M059J (cell line): ENCODE data around the gene USP3. TPM values are rescaled to one million over a fixed set of nuclear protein-coding genes. Genes with fewer than 3 reads are reported as not detected.

Experiments
- DNase-seq: peaks from one replicate; pipeline ENCODE4 v3.0.0-alpha.2; 2012; ENCODE audit warnings: low read depth
- total RNA-seq: library from RNA; depleted of rRNA; stranded (reverse); fragments of >200 nt; shearing (Covaris generic); gene quantifications from 2 replicates; pipeline ENCODE4 v1.2.3, GENCODE V29; 2014

USP3 gene
- total RNA-seq, 1 experiment from 2014 or later: 25.7 TPM

DNA sequence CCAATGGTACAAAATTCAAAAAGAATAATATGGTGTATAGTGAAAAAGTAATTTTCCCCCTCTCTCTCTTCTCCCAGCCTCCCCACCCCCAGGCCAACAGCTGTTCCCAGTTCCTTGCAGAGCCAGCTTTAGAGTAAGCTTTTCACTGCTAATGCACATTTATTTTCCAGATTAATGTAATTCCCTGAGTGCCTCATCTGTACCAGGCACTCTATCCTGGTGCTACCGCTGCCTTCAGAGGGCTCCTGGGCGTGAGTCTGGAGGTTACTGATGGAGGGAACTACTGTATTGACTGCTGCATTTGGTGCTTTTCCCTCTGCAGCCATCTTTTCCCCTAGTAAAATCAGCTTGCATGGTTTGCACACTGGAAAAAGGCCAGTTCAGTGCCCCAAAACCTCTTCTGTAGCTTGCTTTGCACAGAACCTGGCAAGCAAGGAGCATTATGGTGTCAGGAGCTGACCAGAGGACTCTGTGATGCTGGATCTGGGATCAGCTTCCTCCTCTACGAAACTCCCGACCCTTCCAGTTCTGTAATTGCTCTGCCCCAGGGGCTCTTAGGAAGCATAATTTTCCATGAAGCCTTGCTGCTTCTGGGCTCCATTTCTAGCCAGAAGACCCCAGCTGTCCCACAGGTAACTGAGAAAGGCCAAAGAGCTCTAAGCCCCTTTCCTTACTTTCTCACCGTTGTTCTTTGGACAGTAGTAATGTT is 8.5 kb upstream of the USP3 start:
- no peak for DNase-seq

DNA sequence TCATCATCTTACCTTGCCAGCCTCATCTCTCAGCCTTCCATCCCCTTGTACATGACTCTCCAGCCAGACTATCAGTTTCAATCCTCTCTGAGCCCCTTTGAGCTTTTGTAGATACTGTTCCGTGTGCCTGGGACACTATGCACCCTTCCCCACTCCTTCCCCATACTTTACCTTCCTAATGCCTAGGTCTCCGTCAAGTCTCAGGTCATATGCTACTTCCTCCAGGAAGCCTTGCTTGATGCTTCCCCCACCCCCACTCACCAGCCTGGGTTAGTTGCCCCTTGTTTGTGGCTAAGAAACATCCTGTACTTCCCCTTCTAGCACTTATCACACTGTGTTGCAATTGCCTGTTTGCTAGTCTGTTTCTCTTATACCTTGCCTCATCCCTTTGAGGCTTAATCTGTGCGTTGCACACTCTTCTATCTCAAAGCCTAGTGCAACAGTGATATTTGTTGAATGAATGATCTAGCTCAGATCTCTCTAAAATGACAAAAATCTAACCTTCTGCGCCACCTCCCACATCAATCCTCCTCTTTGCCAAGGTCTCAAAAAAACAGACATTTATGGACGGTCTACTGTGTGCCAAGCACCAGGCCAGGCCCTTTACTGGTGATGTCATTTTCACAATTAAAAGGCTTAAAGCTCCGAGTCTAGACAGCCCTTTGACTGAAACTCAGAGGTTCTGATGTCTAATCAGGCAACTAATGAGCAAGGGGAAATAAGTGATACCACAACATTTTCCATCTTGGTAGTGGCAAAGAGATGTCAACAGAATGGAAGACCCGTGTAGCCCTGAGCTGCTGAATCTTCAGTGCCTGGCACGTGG is 6.5 kb upstream of the USP3 start:
- DNase-seq: no peak

DNA sequence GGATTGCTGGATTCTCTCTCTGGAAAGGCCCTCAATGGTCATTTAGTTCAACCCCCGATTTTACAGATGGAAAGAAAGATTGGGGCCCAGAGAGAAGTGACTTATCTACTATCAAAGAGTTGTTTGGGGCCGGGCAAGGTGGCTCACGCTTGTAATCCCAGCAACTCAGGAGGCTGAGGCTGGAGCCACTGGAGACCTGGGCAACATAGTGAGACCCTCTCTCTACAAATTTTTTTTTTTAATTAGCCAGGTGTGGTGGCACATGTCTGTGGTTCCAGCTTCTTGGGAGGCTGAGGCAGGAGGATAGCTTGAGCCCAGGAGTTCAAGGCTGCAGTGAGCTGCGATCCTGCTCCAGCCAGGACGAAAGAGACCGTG is 5.2 kb upstream of the USP3 start:
- DNase-seq: no peak

DNA sequence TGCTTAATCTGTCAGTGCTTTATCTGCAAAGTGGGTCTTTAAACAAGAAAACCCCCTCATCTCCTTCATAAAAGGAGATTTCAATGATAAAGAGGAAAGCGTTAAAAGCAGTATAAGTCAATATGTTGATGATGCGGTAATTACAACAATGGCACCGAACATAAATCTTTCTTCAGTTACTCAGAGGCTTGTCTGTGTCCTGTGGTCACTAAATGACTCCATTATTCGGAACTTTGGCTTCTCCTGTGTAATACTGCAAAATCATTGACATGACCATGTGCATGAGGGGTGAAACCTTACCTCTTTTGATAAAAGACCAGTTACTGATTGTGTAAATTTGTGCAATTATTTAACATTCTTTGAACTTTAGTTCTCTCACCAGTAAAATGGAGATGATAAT is 4.8 kb upstream of the USP3 start:
- DNase-seq: peak; percentile 53

DNA sequence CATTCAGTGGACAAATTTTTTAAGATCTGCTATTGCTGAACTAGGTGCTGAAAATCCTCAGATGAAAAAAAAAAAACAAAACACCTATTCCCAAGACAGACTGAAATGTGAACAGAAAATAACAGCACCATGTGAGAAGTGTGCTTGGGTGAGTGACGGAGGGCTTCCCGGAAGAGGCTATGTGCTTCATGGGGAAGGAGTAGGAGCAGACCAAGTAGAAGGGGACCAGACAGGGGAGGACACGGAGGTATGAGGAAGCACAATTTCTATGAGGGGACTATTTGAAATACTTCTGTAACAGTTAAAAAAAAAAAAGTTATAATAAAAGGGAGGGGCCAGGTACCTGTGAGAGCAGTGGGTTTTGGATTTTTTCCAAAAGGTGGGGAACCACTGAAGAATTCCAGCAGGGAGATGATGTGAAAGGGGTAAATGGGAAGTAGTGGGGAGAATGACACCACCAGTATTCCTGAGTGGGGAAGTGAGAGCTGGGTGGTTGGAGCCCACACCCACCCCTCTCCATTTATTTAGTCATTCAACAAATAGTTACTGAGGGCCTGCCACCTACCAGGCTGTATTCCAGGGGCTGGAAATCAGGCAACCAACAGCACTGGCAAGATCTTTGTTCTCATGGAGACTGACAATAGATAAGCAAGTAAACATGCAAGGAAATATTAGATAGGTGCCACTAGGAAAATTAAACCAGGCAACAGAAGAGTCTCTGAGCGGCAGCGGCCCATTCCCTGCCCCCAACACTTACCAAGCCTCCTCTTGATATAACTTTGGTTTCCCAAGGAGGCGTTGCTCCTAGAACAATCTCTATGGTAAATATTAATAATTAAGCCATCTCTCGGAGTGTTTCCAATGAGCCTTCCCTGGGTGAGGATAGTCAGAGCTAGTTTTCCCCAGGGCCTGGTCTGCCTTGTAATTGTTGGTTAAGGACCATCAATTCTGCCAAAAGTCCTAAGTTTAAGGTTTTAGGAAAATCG is 3.8 kb upstream of the USP3 start:
- no peak for DNase-seq

DNA sequence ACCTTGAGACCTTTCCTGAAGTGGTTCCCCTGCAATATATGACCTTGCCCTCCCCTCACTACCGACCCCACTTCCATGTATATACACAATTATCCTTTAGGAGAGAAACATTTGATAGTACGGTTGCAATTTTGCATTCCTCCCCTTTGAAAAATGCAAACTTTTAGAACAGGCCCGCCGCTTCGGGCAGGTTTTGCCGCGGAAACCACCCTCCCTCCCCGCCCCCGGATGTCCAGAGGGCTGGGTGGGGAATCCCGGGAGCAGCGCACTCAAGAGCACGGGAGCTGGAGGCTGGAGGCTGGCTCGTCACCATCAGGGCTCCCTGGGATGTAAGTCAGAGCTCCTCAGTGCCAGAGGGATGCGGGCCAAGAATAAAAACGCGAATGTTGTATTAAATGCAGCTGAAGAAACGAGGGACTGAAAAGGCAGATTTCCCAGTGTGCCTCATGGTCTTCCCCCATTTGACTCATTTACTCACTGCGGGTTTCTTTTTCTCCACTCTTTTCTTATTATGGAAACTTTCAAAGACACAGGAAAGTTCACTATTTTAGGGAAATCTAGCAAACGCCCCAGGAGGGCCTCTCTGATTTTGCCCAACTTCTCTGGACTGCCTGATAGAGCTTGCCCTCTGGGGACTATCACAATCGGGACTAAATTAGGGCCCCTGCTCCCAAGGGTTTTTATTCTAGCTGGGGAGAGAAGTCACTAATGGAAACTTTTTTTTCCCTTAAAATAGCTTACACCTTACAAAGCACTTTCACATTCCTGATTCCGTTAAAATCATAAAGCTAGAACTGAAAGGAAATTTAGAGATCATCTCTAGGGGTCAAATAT is 2.9 kb upstream of the USP3 start:
- DNase-seq: peak; percentile 83

DNA sequence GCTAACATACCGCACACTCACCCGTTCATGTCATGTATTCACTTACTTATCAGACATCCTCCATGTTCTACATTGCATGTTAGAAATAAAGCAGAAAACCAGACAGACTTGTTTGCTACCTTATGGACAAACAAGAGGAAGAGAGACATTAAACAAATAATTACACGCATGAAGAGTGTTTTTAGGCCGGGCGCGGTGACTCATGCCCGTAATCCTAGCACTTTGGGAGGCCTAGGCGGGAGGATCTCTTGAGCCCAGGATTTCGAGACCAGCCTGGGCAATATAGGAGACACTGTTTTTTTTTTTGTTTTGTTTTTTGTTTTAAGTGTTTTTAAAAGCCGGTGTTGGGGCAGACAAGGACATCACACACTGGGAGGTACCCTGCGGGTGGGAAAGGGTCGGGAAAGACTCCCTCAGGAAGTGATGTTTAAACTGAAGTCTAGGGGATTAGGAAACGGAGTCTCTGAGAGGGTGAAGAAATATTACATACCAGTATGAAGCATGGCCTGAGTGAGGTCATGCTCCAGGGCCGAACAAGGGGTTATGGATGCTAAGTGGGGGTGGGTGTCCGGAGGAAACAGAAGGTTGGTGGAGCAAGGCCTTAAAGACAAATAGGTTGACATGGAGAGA is 2.1 kb upstream of the USP3 start:
- no peak for DNase-seq

DNA sequence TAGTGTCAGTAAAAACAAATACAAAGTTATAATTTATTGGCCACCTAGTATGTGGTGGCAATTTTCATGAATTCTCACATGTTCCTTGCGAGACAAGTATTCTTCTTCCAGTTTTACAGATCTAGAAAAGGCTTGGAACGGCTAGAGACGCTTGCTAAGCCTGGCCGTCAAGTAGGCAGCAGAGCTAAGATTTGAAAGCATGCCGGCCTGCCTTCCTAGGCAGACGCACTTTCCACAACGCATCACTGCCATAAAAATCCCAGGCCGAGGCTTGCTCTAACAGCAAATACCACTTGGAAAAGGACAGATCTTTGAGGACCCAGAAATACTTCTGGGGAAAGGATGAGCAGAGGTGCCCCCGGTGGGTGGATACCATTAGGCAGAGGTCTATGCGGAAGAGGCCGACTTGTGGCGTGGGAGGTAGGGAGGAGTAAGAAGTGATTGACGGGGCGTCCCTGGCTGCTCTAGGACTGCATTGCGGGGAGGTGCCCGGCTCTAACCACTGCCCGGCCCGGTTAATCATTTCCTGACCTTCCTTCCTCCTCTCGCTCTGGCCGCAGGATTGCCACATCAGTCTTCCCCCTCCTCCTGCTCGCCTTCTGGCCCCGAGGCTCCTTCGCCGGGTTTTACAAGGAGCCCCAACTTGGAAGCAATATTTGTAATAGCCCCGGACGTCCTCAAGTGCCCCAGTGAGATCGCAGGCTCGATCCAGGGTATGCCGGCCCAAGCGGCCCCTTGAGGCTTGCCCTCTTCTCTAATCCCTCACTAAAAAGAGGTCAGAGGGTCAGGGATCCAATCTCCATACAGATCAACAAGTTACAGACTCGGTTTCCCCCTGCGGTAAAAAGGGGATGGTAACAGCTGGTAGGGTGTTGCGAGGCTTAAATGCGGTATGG is 1.3 kb upstream of the USP3 start:
- DNase-seq: peak; percentile 45

DNA sequence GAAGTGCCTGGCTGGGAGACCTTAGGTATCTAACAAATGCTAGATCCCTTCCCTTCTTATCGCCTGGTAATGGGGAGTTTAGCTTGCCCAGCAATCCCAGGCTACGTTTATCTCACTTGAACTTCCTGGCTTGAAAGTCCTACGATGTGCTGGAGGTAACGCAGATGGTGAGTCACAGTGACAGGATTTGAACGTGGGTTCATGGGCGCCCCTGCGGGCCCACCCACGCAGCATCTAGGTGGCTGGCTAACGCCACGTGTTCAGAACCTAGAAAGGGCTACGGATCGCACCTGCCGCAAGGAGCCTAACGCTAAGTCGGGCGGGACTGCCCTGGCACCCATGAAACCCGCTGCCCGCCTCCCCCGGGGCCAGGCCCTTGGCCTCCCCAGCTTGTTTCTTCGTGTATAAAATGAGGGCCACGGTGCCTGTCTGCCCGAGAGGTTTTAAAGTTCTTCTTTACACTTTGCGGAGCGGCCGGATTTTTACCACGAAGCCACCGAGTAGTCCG is 600 bp upstream of the USP3 start:
- DNase-seq: peak; percentile 75

DNA sequence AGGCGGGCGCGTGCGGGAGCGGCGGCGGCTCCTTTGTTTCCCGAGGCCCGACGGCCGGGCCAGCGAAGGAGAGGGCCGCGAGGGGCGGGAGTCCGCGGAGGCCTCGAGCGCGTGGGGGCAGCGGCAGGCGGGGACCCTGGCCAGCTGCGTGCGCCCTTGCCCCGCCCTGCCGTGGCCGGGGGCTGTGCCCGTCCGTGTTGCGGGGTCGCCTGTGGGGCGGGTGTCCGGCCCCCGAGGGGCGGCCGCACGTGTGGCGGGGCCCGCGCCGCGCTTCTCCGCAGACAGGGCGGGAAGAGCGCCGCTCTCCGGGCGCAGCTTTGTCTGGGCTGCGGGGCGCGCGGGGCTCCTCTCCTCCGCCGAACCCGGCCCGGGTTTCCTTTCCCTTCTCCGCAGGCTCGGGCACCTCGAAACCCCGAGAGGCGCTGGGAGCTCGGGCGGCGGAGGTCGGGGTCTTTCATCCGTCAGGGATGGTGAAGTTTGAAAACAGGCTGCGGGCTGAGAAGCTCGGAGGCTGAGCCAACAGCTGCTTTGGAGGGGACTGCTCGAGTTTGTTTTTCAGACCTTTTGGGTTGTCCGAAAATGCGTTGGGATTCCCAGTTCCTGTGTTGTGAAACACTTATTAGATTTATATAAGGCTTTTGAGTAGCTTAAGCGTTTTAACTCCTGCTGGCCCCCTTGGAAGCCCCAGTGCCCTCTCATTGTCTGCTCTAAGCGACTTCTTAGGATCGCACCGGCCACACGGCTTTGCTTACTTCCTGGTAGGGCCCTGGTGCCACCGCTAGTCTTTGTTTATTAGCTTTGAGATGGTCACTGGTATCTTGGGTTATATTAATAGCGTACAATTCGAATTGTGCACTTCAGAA is 817 bp downstream of the USP3 start:
- peak; percentile 75 for DNase-seq

DNA sequence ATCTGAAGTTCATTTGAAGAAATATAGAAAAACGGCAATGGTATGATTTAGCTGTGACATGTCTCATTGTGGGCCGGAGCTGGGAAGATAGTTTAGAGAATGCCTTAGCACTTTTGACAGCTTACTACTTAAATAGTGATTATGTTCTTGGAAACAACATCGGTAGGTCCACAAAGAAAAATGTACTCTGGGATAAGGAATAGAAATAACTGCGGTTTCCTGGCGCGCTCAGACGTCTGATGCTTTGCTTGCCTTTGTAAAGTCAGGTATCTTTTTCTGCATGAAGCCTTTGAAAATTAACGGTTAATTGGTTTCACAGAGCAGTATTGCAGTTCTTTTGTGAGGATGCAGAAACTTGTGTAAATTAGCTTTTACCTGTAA is 1.4 kb downstream of the USP3 start:
- DNase-seq: no peak

DNA sequence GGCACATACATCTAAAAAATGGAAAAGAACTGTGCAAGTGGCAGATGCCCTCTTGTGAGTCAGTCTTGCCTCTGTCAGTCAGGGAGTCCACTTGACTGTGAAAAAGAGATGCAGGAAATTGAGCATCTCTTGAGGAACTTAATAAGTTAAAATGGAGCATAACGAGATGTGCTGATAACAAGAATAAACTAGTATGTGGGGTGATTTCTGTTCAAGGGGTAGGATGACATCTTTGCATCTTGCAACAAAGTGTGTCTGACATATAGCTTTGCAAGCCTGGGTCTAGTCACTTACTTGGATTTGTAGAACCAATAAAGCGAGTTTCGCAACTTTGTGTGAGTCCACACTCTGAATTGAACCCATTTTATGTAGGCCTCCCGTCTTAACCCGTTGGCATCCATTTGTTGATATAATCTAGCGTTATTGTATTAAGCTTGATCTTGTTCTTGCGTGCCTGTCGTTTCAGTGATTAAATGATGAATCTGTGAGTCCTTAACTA is 2.2 kb downstream of the USP3 start:
- peak; percentile 32 for DNase-seq

DNA sequence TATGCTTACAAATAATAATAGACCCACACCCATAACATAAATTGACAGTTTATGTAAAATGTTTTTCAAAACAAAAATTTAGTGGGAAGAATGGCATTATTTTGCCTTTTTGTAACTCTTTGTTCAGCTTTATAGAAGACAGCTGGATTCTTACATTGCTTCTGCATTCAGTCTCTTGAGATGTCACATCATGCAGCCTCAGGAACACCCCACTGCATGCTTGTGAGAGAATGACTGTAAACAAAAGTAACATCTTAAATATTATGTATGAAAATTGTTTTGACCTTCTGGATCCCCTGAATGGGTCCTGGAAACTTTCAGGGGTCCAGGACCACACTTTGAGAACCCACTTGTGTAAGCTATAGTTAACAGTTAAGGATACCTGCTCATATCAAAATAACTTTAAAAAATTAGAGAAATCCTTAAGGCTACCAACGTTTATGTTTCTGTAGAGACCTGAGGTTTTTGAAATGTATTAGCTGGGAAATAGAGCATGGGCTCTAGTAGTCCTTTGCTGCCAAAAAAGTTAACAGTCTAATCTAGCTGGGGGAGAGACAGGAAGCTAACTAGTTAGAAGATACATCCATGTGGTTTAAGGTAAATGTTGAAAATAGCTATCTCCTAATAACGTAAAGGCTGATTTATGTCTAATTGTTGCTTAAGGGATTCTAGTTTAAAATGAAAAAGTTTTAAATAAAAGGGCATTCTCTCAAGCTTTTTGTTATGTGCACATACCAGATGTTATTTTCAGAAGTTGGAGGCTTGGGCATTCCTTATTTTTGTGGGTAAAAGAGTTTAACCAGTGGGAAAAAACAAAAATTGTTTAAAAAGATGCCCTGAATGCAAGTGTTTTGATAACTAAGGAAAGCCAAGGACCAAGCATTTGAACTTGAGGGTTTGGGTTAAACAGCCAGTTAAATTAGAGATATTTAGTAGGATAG is 3.8 kb downstream of the USP3 start:
- no peak for DNase-seq

DNA sequence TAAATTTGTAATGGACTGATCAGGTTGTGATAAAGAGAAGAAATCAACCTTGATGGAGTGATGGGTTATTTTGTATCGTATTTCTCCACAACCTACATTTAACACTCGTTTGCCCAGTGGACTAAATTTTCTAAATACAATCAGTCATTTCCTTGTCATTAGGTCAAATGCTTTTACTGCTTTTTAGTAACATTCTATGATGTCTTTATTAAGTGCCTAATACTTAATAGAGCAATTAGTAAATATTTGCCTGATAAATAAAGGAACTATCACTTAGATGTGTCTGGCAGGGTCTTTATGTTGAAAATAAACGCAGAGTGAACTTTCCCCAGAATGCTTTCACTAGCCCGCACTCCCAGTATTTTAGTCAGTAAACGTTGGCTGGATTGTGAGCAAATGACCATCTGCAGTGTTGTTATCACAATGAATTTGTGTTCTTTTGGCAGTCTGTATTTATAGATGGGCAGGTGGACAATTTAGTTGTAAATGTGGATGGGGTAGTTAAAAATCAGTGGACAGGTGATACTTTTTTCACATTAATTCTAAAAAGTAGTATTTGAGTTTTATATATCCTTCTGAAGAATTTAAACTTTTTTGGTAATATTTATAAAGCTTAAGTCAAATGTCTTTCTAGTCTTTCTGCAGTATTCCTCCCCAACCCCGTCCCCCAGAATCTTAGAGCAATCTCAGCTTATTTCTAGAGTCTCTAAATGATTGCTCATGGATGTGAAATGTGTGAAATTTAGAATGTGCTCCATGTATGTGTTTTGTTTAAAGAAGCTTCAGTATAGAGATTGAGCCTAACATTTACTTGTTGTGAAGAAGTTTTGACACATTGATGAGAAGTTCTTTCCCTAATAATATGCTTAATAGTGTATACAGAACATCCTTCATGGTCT is 4.9 kb downstream of the USP3 start:
- no peak for DNase-seq

DNA sequence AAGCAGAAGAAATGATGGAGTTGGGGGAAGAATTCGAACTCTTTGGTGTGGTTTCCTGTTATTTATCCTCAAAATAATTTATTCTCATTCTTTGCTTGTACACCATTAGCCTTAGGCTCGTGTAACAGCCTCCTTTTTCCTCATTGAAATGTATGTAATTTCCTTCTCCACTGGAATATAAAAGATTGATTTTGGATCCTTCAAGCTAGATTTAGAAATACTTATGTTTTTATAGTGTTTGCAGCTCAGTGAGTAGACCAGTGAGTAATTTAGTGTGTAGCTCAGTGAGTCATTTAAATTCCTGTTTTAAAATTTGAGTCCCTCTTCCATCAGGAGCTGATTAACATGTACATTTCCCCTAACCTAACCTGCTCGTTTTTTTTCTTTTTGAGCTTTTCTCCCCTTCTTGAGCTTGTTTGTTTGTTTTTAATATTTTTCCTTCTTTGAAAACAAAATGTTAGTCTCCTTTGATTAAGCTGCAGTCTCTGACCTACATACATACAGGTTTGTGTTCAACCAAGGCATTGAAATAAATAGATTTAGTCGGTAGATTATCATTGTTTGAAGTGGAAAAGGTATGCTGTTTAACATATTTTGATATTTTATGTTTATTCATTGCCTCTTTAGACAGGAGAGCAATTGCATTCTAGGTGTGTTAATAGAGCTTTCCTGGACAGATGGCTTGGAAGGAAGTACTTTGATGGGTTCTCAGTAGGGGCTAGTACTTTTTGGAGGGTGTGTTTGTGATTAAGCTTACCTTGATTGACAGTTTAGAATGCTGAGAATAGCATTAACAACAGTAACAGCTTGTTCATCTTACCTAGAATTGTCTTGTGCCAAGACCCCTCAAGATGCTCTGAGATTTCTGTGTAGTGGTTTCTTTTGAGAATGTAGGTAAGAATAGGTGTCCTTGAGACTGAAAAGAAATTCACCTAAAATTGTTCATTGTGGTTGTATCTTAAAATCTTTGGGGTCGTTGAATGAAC is 5.9 kb downstream of the USP3 start:
- DNase-seq: peak; percentile 68
